ENCODE results near the gene AMER3.

GRCh38 chr2:130728549-130729316 is 26.6 kb upstream of the AMER3 start, which contains the start of gene GPR148:
- no peak for TF ChIP-seq EZH2phosphoT487 (IDR thresholded peaks at IDR 0.05; ENCODE audit: unreplicated experiment)
- TF ChIP-seq, protein P1, sequence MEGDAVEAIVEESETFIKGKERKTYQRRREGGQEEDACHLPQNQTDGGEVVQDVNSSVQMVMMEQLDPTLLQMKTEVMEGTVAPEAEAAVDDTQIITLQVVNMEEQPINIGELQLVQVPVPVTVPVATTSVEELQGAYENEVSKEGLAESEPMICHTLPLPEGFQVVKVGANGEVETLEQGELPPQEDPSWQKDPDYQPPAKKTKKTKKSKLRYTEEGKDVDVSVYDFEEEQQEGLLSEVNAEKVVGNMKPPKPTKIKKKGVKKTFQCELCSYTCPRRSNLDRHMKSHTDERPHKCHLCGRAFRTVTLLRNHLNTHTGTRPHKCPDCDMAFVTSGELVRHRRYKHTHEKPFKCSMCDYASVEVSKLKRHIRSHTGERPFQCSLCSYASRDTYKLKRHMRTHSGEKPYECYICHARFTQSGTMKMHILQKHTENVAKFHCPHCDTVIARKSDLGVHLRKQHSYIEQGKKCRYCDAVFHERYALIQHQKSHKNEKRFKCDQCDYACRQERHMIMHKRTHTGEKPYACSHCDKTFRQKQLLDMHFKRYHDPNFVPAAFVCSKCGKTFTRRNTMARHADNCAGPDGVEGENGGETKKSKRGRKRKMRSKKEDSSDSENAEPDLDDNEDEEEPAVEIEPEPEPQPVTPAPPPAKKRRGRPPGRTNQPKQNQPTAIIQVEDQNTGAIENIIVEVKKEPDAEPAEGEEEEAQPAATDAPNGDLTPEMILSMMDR (conservative IDR thresholded peaks at IDR 0.05; ENCODE audit: low read depth in 2 of 2), result no peak
- TF ChIP-seq POLR2AphosphoS5 (IDR thresholded peaks at IDR 0.05; ENCODE audit: low read depth), result no peak
- TF ChIP-seq EZH2 (IDR thresholded peaks at IDR 0.05; ENCODE audit: low read depth, unreplicated experiment), result no peak
- no peak for TF ChIP-seq REST (IDR thresholded peaks at IDR 0.05; ENCODE audit: unreplicated experiment)
- no peak for TF ChIP-seq ETS1 (IDR thresholded peaks at IDR 0.05)
- TF ChIP-seq STAT1 (IDR thresholded peaks at IDR 0.05; ENCODE audit: unreplicated experiment), result no peak
- TF ChIP-seq CREB1 (CRISPR knock-in tag; IDR thresholded peaks at IDR 0.05; ENCODE audit: low read depth), result no peak
- no peak for TF ChIP-seq JUNB (IDR thresholded peaks at IDR 0.05; ENCODE audit: unreplicated experiment)
- TF ChIP-seq NANOG (IDR thresholded peaks at IDR 0.05; ENCODE audit: borderline replicate concordance), result no peak
